Measurements from ENCODE around the gene OR2A25.

OR2A25 gene

GRCh38 chr7:144069953-144070352, 342 bp downstream of the OR2A25 start:
- Histone ChIP-seq H3K36me3 (no peaks in the 10 kb centered on the region), H3K4me3 (no peak overlapping the region), H3K4me1 (no peaks in the 10 kb centered on the region), H3K27ac (no peak overlapping the region), H3K9me3 (no peaks in the 10 kb centered on the region), H3K27me3 (no peaks in the 10 kb centered on the region)
- intact Hi-C loops (cut with DNase I; ENCODE audit: low total_unique reads) = no loop called here
- no peak for TF ChIP-seq CTCF (IDR thresholded peaks at IDR 0.05)
- DNase-seq = no peak

- no peaks in the 10 kb centered on the region for H3K36me3 ChIP-seq
- H3K9me3 ChIP-seq = no peaks in the 10 kb centered on the region
- no peak for DNase-seq
- no peaks in the 10 kb centered on the region for H3K4me1 ChIP-seq
- no peaks in the 10 kb centered on the region for H3K27me3 ChIP-seq
- no peak for TF ChIP-seq CTCF (IDR thresholded peaks at IDR 0.05)
- no peak overlapping the region for H3K4me3 ChIP-seq
- H3K27ac ChIP-seq = no peak overlapping the region
- intact Hi-C loops (cut with DNase I; ENCODE audit: low total_unique reads) = no loop called here
Observed at GRCh38 chr7:144074374-144074773, 4.8 kb downstream of the OR2A25 start.

GRCh38 chr7:144085978-144086377, 16.4 kb downstream of the OR2A25 start, which contains the start of gene OR2A12:
TSS of gene OR2A12 (plus strand) at chr7:144086278. CDS start at chr7:144095108, 8,830 bp downstream.
- H3K36me3 ChIP-seq = no peaks in the 10 kb centered on the region
- intact Hi-C loops (cut with DNase I; ENCODE audit: low total_unique reads) = no loop called here
- DNase-seq = no peak
- no peak within 1 kb of the TSS for H3K4me3 ChIP-seq
- no peaks in the 10 kb centered on the region for H3K27me3 ChIP-seq
- H3K9me3 ChIP-seq = peaks cover 0 to 4% (median 0%) of the 10 kb centered on the region in 3 donors
- H3K4me1 ChIP-seq = no peaks in the 10 kb centered on the region
- TF ChIP-seq CTCF (IDR thresholded peaks at IDR 0.05) = no peak
- no peak within 1 kb of the TSS for H3K27ac ChIP-seq

DNA sequence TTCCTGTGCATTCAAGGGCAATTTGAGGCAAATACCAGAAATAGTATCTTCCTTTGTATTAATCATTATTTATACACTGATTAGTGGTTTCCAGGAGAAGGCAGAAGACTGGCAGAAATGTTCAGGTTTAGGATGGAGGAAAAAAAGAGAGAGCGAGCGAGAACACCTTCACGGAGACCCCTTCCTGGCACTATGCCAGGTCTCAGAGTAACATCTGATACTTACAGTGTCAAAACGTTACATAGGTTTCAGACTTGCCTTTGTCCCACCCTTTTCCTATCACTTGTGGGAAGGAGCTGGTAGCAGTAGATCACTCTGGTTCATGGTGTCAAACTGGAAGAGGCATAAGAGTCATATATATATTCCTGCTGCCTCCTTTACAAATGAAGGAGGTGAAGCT, 17.1 kb downstream of the OR2A25 start:
- intact Hi-C loops (cut with DNase I; ENCODE audit: low total_unique reads) = no loop called here
- TF ChIP-seq CTCF (IDR thresholded peaks at IDR 0.05) = no peak
- H3K36me3 ChIP-seq = no peaks in the 10 kb centered on the region
- H3K9me3 ChIP-seq = peaks cover 0 to 7% (median 0%) of the 10 kb centered on the region in 3 donors
- H3K27ac ChIP-seq = no peak overlapping the region
- H3K27me3 ChIP-seq = no peaks in the 10 kb centered on the region
- no peaks in the 10 kb centered on the region for H3K4me1 ChIP-seq
- H3K4me3 ChIP-seq = no peak overlapping the region
- no peak for DNase-seq

DNA sequence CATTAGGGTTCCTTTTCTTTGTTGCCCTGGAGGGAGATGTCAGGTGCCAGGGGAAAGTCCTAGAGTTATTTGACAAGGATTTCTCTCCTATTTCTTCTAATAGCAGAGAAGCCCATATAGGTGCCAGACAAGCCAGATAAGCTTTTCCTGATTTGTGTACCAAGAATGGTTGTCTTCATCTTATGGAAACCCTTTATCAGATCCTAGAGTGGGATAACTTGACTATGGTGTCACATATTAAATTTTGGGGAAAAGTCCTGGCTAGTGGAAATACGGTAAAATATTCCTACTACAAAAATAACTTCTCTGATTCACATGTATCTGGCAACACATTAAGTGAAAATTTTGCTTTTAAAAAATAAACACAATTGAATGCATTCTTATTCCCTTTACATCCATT, 17.6 kb downstream of the OR2A25 start:
- Histone ChIP-seq H3K4me1 (no peaks in the 10 kb centered on the region), H3K4me3 (no peak overlapping the region), H3K9me3 (peaks cover 0 to 9% (median 0%) of the 10 kb centered on the region in 3 donors), H3K27ac (no peak overlapping the region), H3K36me3 (no peaks in the 10 kb centered on the region), H3K27me3 (no peaks in the 10 kb centered on the region)
- no peak for TF ChIP-seq CTCF (IDR thresholded peaks at IDR 0.05)
- no peak for DNase-seq
- intact Hi-C loops (cut with DNase I; ENCODE audit: low total_unique reads) = no loop called here

DNA sequence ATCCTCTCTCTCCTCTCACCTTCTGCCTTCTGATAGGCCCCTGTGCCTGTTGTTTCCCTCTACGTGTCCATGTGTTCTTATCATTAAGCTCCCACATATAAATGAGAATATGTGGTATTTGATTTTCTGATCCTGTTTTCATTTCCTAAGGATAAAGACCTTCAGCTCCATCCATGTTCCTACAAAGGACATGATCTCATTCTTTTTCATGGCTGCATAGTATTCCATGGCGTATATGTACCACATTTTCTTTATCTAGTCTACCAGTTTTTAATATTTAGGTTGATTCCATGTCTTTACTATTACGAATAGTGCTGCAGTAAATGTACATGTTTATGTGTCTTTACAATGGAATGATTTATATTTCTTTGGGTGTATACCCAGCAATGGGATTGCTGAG, 21.1 kb downstream of the OR2A25 start:
- no peak for TF ChIP-seq CTCF (IDR thresholded peaks at IDR 0.05)
- Histone ChIP-seq H3K27ac (no peak overlapping the region), H3K4me1 (no peaks in the 10 kb centered on the region), H3K27me3 (no peaks in the 10 kb centered on the region), H3K4me3 (no peak overlapping the region), H3K36me3 (no peaks in the 10 kb centered on the region), H3K9me3 (peaks cover 0 to 10% (median 0%) of the 10 kb centered on the region in 3 donors)
- no peak for DNase-seq
- intact Hi-C loops (cut with DNase I; ENCODE audit: low total_unique reads) = no loop called here
